HG03439 (cell line): Measurements from ENCODE around the gene FUS.
"Not testable (repeated sequence)": the region's sequence is repeated elsewhere in the genome, so short reads cannot be mapped to it uniquely, and the experiment has no call there.

ENCODE experiments used
- ATAC-seq: cut with Tn5 transposase; IDR thresholded peaks from one replicate; pipeline ENCODE4 v1.9.1; 2021; ENCODE audit warnings: mild to moderate bottlenecking, moderate library complexity; ENCODE audit not compliant: unreplicated experiment

The FUS gene

DNA sequence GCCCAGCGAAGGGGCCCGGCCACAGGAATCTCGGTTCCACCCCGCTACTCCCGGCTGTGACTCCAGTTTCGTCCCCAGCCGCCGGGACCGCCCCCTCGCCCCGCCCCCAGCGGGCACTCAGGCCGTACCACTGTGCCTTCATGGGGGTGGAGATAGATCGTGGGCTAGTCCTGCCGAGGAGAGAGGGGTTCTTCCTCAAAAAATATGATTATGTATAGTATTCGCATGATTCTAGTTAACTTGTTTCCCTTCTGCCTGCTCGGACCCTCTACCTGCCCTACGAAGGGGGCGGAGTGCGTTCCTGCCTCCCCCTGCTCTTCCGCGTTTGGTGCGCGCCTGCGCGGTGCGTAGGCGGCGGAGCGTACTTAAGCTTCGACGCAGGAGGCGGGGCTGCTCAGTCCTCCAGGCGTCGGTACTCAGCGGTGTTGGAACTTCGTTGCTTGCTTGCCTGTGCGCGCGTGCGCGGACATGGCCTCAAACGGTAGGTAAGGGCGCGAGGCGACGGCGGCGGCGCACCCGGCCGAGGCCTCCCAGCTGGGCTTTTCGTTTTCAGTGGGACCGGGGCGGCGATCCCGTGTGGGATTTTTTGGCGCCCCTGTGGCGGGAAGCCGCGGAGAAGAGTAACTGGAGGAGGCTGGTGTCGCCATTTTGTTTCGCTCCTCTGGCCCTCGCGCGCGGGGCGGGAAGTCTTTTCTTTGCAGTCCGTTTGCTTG, at the start of gene FUS:
TSS of gene FUS (plus strand) at position 393 of the 713 bp plus-strand sequence. CDS start at position 469, 76 bp downstream.
- ATAC-seq: peak; percentile 68

- ATAC-seq: no peak
Measured at GRCh38 chr16:31130336-31130891, 49.5 kb upstream of the FUS start.

DNA sequence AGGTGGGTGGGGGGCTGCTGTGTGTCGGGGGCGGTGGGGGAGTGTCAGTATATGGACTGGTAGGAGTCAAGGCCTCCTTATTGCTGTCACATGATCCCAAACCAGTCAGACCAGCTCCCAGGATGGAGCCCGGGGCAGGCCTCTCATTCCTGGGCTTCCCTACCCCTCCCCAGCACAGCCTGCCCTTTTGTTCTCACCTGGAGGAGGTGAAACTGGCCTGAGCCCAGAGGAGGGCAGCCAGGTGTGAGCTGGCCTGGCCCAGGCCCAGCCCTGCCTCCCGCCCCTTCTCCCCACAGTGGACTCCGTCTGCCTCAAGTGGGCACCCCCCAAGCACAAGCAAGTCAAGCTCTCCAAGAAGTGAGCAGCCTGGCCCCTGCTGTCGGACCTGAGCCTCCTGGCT, 49.0 kb upstream of the FUS start:
- ATAC-seq: no peak

DNA sequence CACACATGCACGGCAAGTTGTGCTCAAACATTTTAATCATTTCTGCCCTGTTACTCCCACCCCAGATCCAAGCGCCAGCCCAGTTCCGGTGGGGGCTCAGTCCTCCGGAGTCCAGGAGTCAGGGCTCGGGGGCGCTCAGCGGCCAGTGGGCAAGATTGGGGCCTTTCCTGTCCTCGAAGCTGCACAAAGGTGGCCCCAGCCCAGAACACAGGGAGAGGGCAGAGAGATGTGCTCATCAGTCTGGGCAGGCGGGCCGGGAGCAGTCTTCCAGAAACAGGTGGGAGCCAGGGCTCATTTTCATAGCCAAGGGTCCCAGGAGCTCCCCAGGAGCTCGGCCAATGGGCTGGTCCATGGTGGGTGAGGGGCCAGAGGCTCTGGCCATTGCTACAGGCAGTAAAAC, 48.5 kb upstream of the FUS start:
- ATAC-seq: no peak

- ATAC-seq: no peak
Measured at GRCh38 chr16:31131841-31132271, 48.1 kb upstream of the FUS start.

- ATAC-seq: no peak
Measured at GRCh38 chr16:31132303-31132979, 47.5 kb upstream of the FUS start.

DNA sequence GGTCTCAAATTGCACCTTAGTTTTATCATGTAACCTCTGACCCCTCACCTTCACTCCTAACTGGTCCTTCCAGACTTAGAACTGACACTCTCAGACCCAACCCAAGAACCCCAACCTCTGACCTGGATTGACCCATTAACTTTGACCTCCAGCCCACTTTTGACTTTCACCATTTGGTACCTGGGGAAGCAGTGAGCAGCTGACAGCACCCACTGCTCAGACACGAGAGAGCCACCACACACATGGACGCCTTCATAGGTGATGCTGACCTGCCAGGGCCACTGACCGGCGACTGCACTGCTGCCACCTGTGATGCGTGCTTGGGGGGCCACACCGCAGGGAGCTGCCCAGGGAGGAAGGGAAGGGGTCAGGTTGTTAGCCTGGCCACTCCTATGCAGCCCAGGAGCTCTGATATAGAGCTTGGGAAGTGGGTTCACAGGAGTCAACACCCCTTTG, 46.9 kb upstream of the FUS start:
- ATAC-seq: no peak

- no peak for ATAC-seq
Measured at GRCh38 chr16:31134091-31134571, 45.8 kb upstream of the FUS start.

- no peak for ATAC-seq
Measured at GRCh38 chr16:31134625-31135534, 45.1 kb upstream of the FUS start.

GRCh38 chr16:31135535-31136286, 44.2 kb upstream of the FUS start, which contains the start of gene PRSS8:
Gene PRSS8 (minus strand): TSS chr16:31135727. CDS start chr16:31135498, 229 bp downstream.
- no peak for ATAC-seq

GRCh38 chr16:31136287-31136662, 43.7 kb upstream of the FUS start:
- no peak for ATAC-seq

GRCh38 chr16:31136822-31137499, 43.0 kb upstream of the FUS start:
- ATAC-seq: not testable (repeated sequence)

DNA sequence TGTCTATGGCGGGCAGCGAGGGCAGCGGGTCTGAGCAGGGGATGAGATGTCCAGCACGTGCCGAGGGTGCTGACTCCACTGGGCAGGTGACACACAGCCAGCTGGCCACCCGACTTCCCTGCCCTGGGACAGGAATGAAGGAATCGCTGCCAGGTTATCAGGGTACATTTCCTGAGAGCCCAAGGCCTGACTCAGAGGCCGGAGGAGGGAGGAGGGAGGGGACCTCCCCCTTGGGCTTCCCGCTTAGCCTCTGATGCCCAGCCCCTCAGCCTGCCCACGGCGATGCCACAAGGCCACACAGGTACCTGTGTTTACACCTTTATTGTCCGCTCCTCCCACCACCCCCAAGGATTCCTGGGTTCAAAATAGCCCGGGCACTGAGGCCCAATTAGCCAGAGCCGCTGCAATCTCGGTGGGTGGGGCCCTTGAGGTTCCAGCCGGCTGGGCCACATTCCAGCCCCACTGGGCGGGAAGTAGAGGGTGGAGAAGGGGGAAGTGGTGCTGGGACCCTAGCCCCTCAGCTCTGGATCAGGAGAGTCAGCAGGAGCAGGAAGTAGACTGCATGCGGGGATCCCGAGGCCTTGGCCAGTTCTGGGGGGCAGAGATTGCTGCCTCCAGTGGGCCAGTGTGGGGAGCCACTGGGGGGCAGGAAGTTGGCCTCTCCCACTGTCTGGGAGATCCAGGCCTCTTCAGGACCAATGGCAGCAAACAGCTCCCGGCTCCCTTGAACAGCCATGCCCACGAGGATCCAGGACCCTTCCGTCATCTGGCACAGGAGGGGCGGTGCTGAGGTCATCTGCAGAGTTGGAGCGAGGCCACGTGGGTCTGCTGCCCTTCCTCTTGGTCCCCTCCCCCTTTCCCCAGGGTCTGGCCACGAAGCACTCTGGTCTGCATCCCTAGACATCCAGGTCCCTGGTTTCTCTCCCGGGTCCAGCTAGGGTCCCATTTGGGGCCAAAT, 41.0 kb upstream of the FUS start:
- ATAC-seq: no peak

- ATAC-seq: not testable (repeated sequence)
Measured at GRCh38 chr16:31141071-31141469, 38.9 kb upstream of the FUS start.

DNA sequence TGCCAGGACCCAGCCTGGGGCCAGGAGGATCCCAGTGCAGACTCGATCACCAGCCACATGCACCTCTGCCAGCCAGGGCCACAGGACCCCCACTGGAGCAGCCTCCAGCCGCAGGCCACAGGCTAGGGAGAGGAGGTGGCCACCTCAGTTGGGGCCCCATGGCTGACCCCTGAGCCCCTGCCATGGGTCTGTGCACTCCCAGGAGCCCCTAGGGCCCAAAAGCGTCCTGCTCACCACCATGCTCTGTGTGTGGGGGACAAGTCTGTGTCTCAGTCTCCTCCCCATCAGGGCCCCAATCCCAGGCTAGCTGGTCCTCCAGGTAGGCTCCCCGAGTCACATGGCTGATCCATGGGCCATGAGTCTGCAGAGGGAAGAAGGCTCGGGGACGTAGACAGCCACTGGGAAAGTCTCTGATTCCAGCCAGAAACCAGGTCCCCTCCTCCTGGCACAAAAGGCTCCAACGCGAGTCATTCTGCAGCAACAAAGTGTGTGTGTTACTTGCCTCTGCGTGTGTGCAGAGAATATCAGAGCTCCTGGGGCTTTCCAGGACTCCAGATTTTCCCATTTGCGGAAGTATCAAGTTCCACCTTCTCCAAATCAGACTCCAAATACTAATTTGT, 38.3 kb upstream of the FUS start:
- no peak for ATAC-seq

GRCh38 chr16:31142109-31143010, 37.6 kb upstream of the FUS start:
- ATAC-seq: peak; percentile 85
